OCI-LY3 (cell line): ENCODE results near the gene FRAT2.

Source experiments
- EZH2phosphoT487 ChIP-seq: fragments of 200-600 bp; shearing (Covaris generic); IDR thresholded peaks from 2 replicates; pipeline ENCODE4 v1.6.1; 2018; ENCODE audit warnings: antibody characterized with exemption, mixed run types, low read depth
- TF ChIP-seq, protein P1 (sequence below): fragments of 200-600, 300-600 bp; sonication (generic); IDR thresholded peaks from 2 replicates; pipeline ENCODE4 v1.5.1; 2014; ENCODE audit warnings: antibody characterized with exemption, low read length, low read depth

DNA sequence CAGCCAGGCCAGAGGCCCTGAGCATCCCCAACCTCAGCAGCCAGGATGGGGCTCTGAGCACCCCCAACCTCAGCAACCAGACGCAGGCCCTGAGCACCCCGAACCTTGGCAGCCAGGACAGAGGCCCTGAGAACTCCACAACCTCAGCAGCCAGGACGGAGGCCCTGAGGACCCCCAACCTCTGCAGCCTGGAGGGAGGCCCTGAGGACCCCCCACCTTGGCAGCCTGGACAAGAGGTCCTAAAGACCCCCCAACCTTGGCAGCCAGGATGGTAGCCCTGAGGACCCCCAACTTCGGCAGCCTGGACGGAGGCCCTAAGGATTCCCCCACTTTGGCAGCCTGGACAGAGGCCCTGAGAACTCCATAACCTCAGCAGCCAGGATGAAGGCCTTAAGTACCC lies 49.6 kb upstream of the FRAT2 start:
- TF ChIP-seq, protein P1, sequence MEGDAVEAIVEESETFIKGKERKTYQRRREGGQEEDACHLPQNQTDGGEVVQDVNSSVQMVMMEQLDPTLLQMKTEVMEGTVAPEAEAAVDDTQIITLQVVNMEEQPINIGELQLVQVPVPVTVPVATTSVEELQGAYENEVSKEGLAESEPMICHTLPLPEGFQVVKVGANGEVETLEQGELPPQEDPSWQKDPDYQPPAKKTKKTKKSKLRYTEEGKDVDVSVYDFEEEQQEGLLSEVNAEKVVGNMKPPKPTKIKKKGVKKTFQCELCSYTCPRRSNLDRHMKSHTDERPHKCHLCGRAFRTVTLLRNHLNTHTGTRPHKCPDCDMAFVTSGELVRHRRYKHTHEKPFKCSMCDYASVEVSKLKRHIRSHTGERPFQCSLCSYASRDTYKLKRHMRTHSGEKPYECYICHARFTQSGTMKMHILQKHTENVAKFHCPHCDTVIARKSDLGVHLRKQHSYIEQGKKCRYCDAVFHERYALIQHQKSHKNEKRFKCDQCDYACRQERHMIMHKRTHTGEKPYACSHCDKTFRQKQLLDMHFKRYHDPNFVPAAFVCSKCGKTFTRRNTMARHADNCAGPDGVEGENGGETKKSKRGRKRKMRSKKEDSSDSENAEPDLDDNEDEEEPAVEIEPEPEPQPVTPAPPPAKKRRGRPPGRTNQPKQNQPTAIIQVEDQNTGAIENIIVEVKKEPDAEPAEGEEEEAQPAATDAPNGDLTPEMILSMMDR: no peak
- no peak for TF ChIP-seq EZH2phosphoT487
